ENCODE results near the gene PMM2. TPM values are rescaled to one million over a fixed set of nuclear protein-coding genes. Genes with fewer than 3 reads are reported as not detected.
A peak's percentile ranks its signal among the peaks of the same experiment; 100 is the strongest.

PMM2 gene
- total RNA-seq, 1 donor from 2014 or later: 11.5 TPM

GRCh38 chr16:8882725-8883377 lies 85.2 kb downstream of the PMM2 start:
- no peak overlapping the region for H3K9ac ChIP-seq (ENCODE audit: low read depth in 1 of 3, low read length in 3 of 3)
- H3K4me3 ChIP-seq (ENCODE audit: low read length in 3 of 3): no peak overlapping the region
- H3K36me3 ChIP-seq (ENCODE audit: control insufficient read depth in 3 of 3, insufficient read depth in 3 of 3, low read length in 3 of 3): peaks cover 0 to 6% (median 3%) of the 10 kb centered on the region in 3 donors
- H3K27ac ChIP-seq (ENCODE audit: low read depth, low read length): no peak overlapping the region
- H3K27me3 ChIP-seq (ENCODE audit: control insufficient read depth in 3 of 3, insufficient read depth in 3 of 3, low read length in 3 of 3): peaks cover 2 to 8% (median 7%) of the 10 kb centered on the region in 3 donors
- H3K4me1 ChIP-seq (ENCODE audit: control insufficient read depth in 3 of 3, insufficient read depth in 3 of 3, low read length in 3 of 3): peaks cover 19 to 38% (median 34%) of the 10 kb centered on the region in 3 donors
- no peaks in the 10 kb centered on the region for H3K9me3 ChIP-seq (ENCODE audit: control insufficient read depth in 3 of 3, low read length in 3 of 3)

DNA sequence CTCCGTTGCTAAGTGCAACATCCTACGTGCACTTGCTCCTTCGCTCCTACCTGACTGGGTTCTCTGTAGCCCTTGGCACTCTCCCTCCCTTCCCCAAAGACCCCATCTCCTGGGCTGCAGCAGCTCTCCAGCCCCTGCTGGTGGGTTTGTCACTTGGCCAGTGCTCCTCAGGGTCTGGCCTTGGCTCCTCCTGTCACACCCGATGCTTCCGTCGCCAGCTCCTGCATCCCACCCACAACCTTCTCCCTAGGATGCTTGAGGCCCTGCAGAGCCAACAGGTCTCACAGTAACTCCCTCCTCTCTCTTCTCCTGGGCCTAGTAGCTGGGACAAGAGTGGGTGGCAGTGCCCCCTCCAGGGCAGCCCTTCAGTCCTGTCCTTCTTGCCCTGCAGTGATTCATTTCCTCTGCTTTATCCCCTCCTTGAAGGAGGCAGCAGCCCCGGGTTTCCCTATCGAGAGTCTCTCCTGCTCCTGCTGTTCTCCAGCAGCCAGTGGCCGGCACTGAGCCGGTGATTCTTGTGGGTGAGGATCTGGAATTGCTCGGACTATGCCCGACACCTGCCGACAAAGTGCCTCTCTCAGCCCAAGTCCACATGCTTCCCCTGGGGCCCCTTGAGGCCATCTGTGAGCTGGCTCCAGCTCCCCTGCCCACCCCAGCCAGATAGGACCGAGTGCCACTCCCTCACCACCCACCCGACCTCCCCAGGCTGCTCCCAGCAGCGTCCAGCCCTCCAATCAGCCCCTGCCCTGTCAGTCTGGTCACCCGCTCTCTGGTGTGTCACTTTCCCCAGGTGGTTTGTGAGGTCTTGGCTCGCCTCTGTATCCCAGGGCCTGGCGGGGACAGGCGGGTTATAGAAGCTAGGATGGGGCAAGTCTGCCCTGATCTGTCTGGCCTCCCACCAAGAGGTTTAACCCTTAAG lies 88.3 kb downstream of the PMM2 start:
- Histone ChIP-seq H3K36me3 (ENCODE audit: control insufficient read depth in 3 of 3, insufficient read depth in 3 of 3, low read length in 3 of 3) (peaks cover 14 to 23% (median 14%) of the 10 kb centered on the region in 3 donors), H3K27me3 (ENCODE audit: control insufficient read depth in 3 of 3, insufficient read depth in 3 of 3, low read length in 3 of 3) (peaks cover 2 to 7% (median 6%) of the 10 kb centered on the region in 3 donors), H3K27ac (ENCODE audit: low read depth, low read length) (no peak overlapping the region), H3K4me3 (ENCODE audit: low read length in 3 of 3) (no peak overlapping the region), H3K4me1 (ENCODE audit: control insufficient read depth in 3 of 3, insufficient read depth in 3 of 3, low read length in 3 of 3) (peaks cover 23 to 46% (median 40%) of the 10 kb centered on the region in 3 donors), H3K9ac (ENCODE audit: low read depth in 1 of 3, low read length in 3 of 3) (peak overlapping the region in 2 of 3 donors; percentile 17 to 32), H3K9me3 (ENCODE audit: control insufficient read depth in 3 of 3, low read length in 3 of 3) (no peaks in the 10 kb centered on the region)

- peaks cover 2 to 7% (median 6%) of the 10 kb centered on the region in 3 donors for H3K27me3 ChIP-seq (ENCODE audit: control insufficient read depth in 3 of 3, insufficient read depth in 3 of 3, low read length in 3 of 3)
- no peak overlapping the region for H3K27ac ChIP-seq (ENCODE audit: low read depth, low read length)
- H3K9ac ChIP-seq (ENCODE audit: low read depth in 1 of 3, low read length in 3 of 3): peak overlapping the region in 2 of 3 donors; percentile 8 to 32
Observed at GRCh38 chr16:8886593-8887430, 89.2 kb downstream of the PMM2 start.

DNA sequence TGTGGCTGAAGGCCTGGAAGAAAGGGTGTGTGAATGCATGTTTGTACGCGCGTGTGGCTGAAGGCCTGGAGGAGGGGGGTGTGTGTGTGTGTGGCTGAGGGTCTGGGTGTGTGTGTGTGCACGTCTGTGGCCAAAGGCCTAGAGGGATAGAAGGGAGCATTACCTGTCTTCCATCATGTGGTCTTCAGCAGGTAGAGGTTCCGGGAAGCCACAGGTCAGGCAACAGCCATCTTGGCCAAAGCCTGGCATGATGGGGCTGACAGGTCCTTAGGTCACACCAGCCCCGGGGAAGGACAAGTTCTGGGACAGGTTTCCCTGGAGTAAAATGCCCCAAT lies 89.8 kb downstream of the PMM2 start:
- Histone ChIP-seq H3K9me3 (ENCODE audit: control insufficient read depth in 3 of 3, low read length in 3 of 3) (no peaks in the 10 kb centered on the region), H3K9ac (ENCODE audit: low read depth in 1 of 3, low read length in 3 of 3) (peak overlapping the region in 1 of 3 donors; percentile 16), H3K4me1 (ENCODE audit: control insufficient read depth in 3 of 3, insufficient read depth in 3 of 3, low read length in 3 of 3) (peaks cover 23 to 51% (median 40%) of the 10 kb centered on the region in 3 donors), H3K27ac (ENCODE audit: low read depth, low read length) (no peak overlapping the region), H3K4me3 (ENCODE audit: low read length in 3 of 3) (no peak overlapping the region), H3K36me3 (ENCODE audit: control insufficient read depth in 3 of 3, insufficient read depth in 3 of 3, low read length in 3 of 3) (peaks cover 23 to 37% (median 24%) of the 10 kb centered on the region in 3 donors), H3K27me3 (ENCODE audit: control insufficient read depth in 3 of 3, insufficient read depth in 3 of 3, low read length in 3 of 3) (peaks cover 2 to 6% (median 6%) of the 10 kb centered on the region in 3 donors)

More at GRCh38 chr16:8886593-8887430, 89.2 kb downstream of the PMM2 start:
- Histone ChIP-seq H3K9me3 (ENCODE audit: control insufficient read depth in 3 of 3, low read length in 3 of 3) (no peaks in the 10 kb centered on the region), H3K4me1 (ENCODE audit: control insufficient read depth in 3 of 3, insufficient read depth in 3 of 3, low read length in 3 of 3) (peaks cover 23 to 46% (median 40%) of the 10 kb centered on the region in 3 donors), H3K36me3 (ENCODE audit: control insufficient read depth in 3 of 3, insufficient read depth in 3 of 3, low read length in 3 of 3) (peaks cover 21 to 32% (median 21%) of the 10 kb centered on the region in 3 donors), H3K4me3 (ENCODE audit: low read length in 3 of 3) (no peak overlapping the region)

- Histone ChIP-seq H3K9ac (ENCODE audit: low read depth in 1 of 3, low read length in 3 of 3) (peak overlapping the region in 1 of 3 donors; percentile 16), H3K27ac (ENCODE audit: low read depth, low read length) (no peak overlapping the region), H3K4me1 (ENCODE audit: control insufficient read depth in 3 of 3, insufficient read depth in 3 of 3, low read length in 3 of 3) (peaks cover 23 to 51% (median 40%) of the 10 kb centered on the region in 3 donors), H3K27me3 (ENCODE audit: control insufficient read depth in 3 of 3, insufficient read depth in 3 of 3, low read length in 3 of 3) (peaks cover 0 to 6% (median 4%) of the 10 kb centered on the region in 3 donors), H3K4me3 (ENCODE audit: low read length in 3 of 3) (no peak overlapping the region), H3K9me3 (ENCODE audit: control insufficient read depth in 3 of 3, low read length in 3 of 3) (no peaks in the 10 kb centered on the region), H3K36me3 (ENCODE audit: control insufficient read depth in 3 of 3, insufficient read depth in 3 of 3, low read length in 3 of 3) (peaks cover 23 to 37% (median 25%) of the 10 kb centered on the region in 3 donors)
Observed at GRCh38 chr16:8887952-8888560, 90.4 kb downstream of the PMM2 start.

DNA sequence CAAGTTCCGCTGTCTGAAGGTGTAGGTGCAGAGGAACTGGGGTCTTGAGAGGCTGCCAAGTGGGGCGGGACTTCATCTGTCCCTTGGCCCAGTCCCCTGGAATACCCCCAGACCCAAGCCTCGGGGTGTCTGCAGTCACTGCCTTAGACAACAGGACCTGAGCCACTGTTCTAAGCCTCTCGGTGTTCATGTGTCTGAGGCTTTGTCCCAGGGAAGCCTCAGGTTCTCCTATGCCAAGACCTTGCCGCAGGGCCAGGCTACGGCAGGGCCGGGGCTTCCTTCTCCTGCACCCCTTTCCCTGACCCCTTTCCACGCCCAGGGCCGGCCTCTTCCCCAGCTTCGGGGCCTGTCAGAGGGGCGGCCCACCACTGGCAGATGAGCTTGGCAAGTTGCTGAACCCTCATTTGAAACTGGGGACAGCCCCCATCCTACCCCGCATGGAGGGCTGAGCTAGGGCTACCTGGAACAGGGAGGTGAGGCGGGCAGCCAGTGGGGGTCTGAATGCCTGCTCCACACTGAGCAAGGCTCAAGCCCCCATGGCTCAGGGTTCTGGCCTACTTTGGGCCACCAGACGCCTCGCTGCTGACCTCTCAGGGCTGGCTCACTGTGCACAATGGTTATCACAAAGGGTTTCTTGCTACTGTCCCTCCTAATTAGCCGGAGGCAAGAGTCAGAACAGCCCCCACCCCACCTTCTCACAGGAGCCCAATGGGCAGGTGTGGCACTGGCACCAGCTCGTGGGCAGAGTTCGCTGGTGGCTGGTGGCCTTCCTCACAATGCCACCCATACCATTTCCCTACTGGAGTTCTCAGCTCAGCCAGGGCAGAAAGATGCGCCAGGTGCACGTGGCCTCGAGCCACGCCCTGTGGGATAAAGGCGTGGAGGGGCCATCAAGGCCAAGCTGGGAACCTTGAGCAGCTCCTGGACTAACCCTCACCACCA lies 91.6 kb downstream of the PMM2 start:
- Histone ChIP-seq H3K9ac (ENCODE audit: low read depth in 1 of 3, low read length in 3 of 3) (no peak overlapping the region), H3K9me3 (ENCODE audit: control insufficient read depth in 3 of 3, low read length in 3 of 3) (no peaks in the 10 kb centered on the region), H3K27ac (ENCODE audit: low read depth, low read length) (no peak overlapping the region), H3K4me1 (ENCODE audit: control insufficient read depth in 3 of 3, insufficient read depth in 3 of 3, low read length in 3 of 3) (peaks cover 23 to 48% (median 41%) of the 10 kb centered on the region in 3 donors), H3K36me3 (ENCODE audit: control insufficient read depth in 3 of 3, insufficient read depth in 3 of 3, low read length in 3 of 3) (peaks cover 32 to 48% (median 36%) of the 10 kb centered on the region in 3 donors), H3K4me3 (ENCODE audit: low read length in 3 of 3) (no peak overlapping the region), H3K27me3 (ENCODE audit: control insufficient read depth in 3 of 3, insufficient read depth in 3 of 3, low read length in 3 of 3) (peaks cover 0 to 3% (median 0%) of the 10 kb centered on the region in 3 donors)

DNA sequence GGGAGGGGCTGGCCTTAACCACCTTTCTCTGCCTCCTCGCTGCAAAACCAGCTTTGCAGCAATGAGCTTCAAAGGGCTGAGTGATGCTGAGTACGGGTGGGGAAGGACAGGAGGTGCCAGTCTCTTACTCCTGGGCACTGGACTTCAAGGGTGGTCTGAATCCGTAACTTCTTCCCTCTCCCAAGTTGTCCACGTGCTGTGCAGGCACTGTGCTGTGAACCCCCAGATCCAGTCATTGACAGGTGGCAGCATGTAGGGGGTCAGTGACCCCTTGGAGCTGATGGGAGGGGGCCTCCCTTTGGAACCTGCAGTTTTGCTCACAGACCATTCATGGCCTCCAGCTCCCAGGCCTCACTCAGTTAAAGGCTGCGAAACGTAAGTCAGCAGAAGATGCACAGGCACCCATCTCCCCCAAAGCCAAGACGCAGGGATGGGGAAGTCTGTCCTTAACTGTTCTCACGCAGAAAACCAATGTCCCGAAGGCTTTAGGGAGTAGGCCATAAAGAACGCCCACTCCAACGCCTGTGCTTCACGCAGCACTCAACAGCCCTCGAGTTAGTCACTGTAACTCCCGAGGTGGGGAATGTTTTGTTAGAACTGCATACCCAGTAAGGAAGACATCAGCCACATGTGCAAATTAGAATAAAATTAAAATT lies 92.4 kb downstream of the PMM2 start:
- Histone ChIP-seq H3K9ac (ENCODE audit: low read depth in 1 of 3, low read length in 3 of 3) (no peak overlapping the region), H3K27ac (ENCODE audit: low read depth, low read length) (no peak overlapping the region), H3K4me1 (ENCODE audit: control insufficient read depth in 3 of 3, insufficient read depth in 3 of 3, low read length in 3 of 3) (peaks cover 23 to 40% (median 33%) of the 10 kb centered on the region in 3 donors), H3K9me3 (ENCODE audit: control insufficient read depth in 3 of 3, low read length in 3 of 3) (no peaks in the 10 kb centered on the region), H3K4me3 (ENCODE audit: low read length in 3 of 3) (no peak overlapping the region), H3K36me3 (ENCODE audit: control insufficient read depth in 3 of 3, insufficient read depth in 3 of 3, low read length in 3 of 3) (peaks cover 39 to 56% (median 44%) of the 10 kb centered on the region in 3 donors), H3K27me3 (ENCODE audit: control insufficient read depth in 3 of 3, insufficient read depth in 3 of 3, low read length in 3 of 3) (peaks cover 0 to 3% (median 0%) of the 10 kb centered on the region in 3 donors)

GRCh38 chr16:8890549-8890921 lies 92.9 kb downstream of the PMM2 start:
- H3K27me3 ChIP-seq (ENCODE audit: control insufficient read depth in 3 of 3, insufficient read depth in 3 of 3, low read length in 3 of 3): peaks cover 0 to 3% (median 0%) of the 10 kb centered on the region in 3 donors
- peaks cover 44 to 61% (median 49%) of the 10 kb centered on the region in 3 donors for H3K36me3 ChIP-seq (ENCODE audit: control insufficient read depth in 3 of 3, insufficient read depth in 3 of 3, low read length in 3 of 3)
- H3K9me3 ChIP-seq (ENCODE audit: control insufficient read depth in 3 of 3, low read length in 3 of 3): no peaks in the 10 kb centered on the region
- H3K4me1 ChIP-seq (ENCODE audit: control insufficient read depth in 3 of 3, insufficient read depth in 3 of 3, low read length in 3 of 3): peaks cover 20 to 35% (median 28%) of the 10 kb centered on the region in 3 donors
- H3K27ac ChIP-seq (ENCODE audit: low read depth, low read length): no peak overlapping the region
- no peak overlapping the region for H3K9ac ChIP-seq (ENCODE audit: low read depth in 1 of 3, low read length in 3 of 3)
- H3K4me3 ChIP-seq (ENCODE audit: low read length in 3 of 3): no peak overlapping the region

Data from skeletal muscle tissue (tissue), 4 donors.